H1 (cell line): ENCODE measurements around the gene SH3PXD2B.

Experiments used
- CTCF ChIP-seq, 3 experiments: IDR thresholded peaks; 1 replicate in 2 of 3; 2 replicates in 1 of 3; pipeline versions ENCODE4 v1.5.1 to v1.6.1; 2011; ENCODE audit warnings: low read length in 3 of 3, mild to moderate bottlenecking in 3 of 3, inconsistent platforms in 2 of 3, low read depth in 1 of 3, moderate library complexity in 1 of 3; ENCODE audit not compliant: insufficient read depth in 1 of 3; ENCODE audit errors: control extremely low read depth in 1 of 3
- HDAC2 ChIP-seq, 2 experiments: fragments of 300-600 bp in 1 of 2; sonication (generic) in 1 of 2; IDR thresholded peaks; 2 replicates each; pipeline ENCODE4 v1.6.1; 2011 to 2012; ENCODE audit warnings: low read depth in 2 of 2, low read length in 2 of 2, mild to moderate bottlenecking in 2 of 2, moderate library complexity in 2 of 2, borderline replicate concordance in 1 of 2, inconsistent platforms in 1 of 2

DNA sequence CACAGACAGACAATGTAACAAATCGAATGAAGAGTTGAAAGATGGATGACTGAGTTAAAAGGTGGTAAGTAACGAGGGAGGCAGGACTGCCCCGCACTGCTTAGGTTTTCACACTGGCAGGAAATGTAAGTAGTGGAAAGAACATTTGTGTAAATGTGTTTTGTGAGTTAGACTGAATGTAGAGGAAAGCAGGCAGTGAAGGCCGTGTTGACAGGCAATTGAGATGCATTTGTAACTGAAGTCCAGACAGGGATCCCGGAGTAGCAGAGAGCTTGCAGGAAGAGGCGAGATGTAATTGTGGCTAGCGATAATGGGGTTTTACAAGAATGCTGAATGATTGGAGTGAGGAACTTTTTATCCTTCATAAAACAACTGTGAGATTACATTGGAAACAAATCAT, 20.0 kb upstream of the SH3PXD2B start:
- TF ChIP-seq CTCF (IDR thresholded peaks at IDR 0.05; ENCODE audit: control extremely low read depth in 1 of 3, insufficient read depth in 1 of 3, low read depth in 1 of 3, low read length in 3 of 3) (no peak), HDAC2 (IDR thresholded peaks at IDR 0.05; ENCODE audit: borderline replicate concordance in 1 of 2, low read depth in 2 of 2, low read length in 2 of 2) (no peak)
